ENCODE data around the gene TRPV6. TPM values are rescaled to one million over a fixed set of nuclear protein-coding genes. Genes with fewer than 3 reads are reported as not detected.
A peak's percentile ranks its signal among the peaks of the same experiment; 100 is the strongest.

Gene TRPV6
- total RNA-seq, 1 donor from 2014 or later, result not detected

GRCh38 chr7:142880876-142881505, 4.6 kb downstream of the TRPV6 start:
- Mint-ChIP-seq H3K4me3 (ENCODE audit: unreplicated experiment) (no peak overlapping the region), H3K9me3 (ENCODE audit: unreplicated experiment) (no peaks in the 10 kb centered on the region), H3K4me1 (ENCODE audit: unreplicated experiment) (no peaks in the 10 kb centered on the region), H3K27me3 (ENCODE audit: unreplicated experiment) (peaks cover 16% of the 10 kb centered on the region), H3K27ac (ENCODE audit: unreplicated experiment) (no peak overlapping the region), H3K36me3 (ENCODE audit: unreplicated experiment) (no peaks in the 10 kb centered on the region)
- peak; percentile 77 for DNase-seq (ENCODE audit: extremely low spot score, unreplicated experiment)
- TF ChIP-seq, protein P1, sequence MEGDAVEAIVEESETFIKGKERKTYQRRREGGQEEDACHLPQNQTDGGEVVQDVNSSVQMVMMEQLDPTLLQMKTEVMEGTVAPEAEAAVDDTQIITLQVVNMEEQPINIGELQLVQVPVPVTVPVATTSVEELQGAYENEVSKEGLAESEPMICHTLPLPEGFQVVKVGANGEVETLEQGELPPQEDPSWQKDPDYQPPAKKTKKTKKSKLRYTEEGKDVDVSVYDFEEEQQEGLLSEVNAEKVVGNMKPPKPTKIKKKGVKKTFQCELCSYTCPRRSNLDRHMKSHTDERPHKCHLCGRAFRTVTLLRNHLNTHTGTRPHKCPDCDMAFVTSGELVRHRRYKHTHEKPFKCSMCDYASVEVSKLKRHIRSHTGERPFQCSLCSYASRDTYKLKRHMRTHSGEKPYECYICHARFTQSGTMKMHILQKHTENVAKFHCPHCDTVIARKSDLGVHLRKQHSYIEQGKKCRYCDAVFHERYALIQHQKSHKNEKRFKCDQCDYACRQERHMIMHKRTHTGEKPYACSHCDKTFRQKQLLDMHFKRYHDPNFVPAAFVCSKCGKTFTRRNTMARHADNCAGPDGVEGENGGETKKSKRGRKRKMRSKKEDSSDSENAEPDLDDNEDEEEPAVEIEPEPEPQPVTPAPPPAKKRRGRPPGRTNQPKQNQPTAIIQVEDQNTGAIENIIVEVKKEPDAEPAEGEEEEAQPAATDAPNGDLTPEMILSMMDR (IDR thresholded peaks at IDR 0.05), result peak; percentile 53

- no peaks in the 10 kb centered on the region for H3K9me3 Mint-ChIP-seq (ENCODE audit: unreplicated experiment)
- no peaks in the 10 kb centered on the region for H3K36me3 Mint-ChIP-seq (ENCODE audit: unreplicated experiment)
- TF ChIP-seq, protein P1 (IDR thresholded peaks at IDR 0.05), result no peak
- no peaks in the 10 kb centered on the region for H3K4me1 Mint-ChIP-seq (ENCODE audit: unreplicated experiment)
- H3K4me3 Mint-ChIP-seq (ENCODE audit: unreplicated experiment), result no peak overlapping the region
- no peak for DNase-seq (ENCODE audit: extremely low spot score, unreplicated experiment)
- no peak overlapping the region for H3K27ac Mint-ChIP-seq (ENCODE audit: unreplicated experiment)
- H3K27me3 Mint-ChIP-seq (ENCODE audit: unreplicated experiment), result peaks cover 16% of the 10 kb centered on the region
Measured at GRCh38 chr7:142879060-142879459, 6.5 kb downstream of the TRPV6 start.

- H3K4me3 Mint-ChIP-seq (ENCODE audit: unreplicated experiment), result no peak overlapping the region
- no peaks in the 10 kb centered on the region for H3K36me3 Mint-ChIP-seq (ENCODE audit: unreplicated experiment)
- no peaks in the 10 kb centered on the region for H3K9me3 Mint-ChIP-seq (ENCODE audit: unreplicated experiment)
- DNase-seq (ENCODE audit: extremely low spot score, unreplicated experiment), result no peak
- TF ChIP-seq, protein P1 (IDR thresholded peaks at IDR 0.05), result no peak
- no peaks in the 10 kb centered on the region for H3K4me1 Mint-ChIP-seq (ENCODE audit: unreplicated experiment)
- peaks cover 16% of the 10 kb centered on the region for H3K27me3 Mint-ChIP-seq (ENCODE audit: unreplicated experiment)
- no peak overlapping the region for H3K27ac Mint-ChIP-seq (ENCODE audit: unreplicated experiment)
Measured at GRCh38 chr7:142878315-142878714, 7.2 kb downstream of the TRPV6 start.

GRCh38 chr7:142876991-142877910, 8.3 kb downstream of the TRPV6 start:
- Mint-ChIP-seq H3K36me3 (ENCODE audit: unreplicated experiment) (no peaks in the 10 kb centered on the region), H3K27ac (ENCODE audit: unreplicated experiment) (no peak overlapping the region), H3K4me3 (ENCODE audit: unreplicated experiment) (no peak overlapping the region), H3K4me1 (ENCODE audit: unreplicated experiment) (no peaks in the 10 kb centered on the region), H3K27me3 (ENCODE audit: unreplicated experiment) (peaks cover 16% of the 10 kb centered on the region), H3K9me3 (ENCODE audit: unreplicated experiment) (no peaks in the 10 kb centered on the region)
- DNase-seq (ENCODE audit: extremely low spot score, unreplicated experiment), result no peak
- TF ChIP-seq, protein P1 (IDR thresholded peaks at IDR 0.05), result no peak

Measured in osteocyte (in vitro differentiated cells).